Measurements from ENCODE around the gene SH2D7.

Gene SH2D7

DNA sequence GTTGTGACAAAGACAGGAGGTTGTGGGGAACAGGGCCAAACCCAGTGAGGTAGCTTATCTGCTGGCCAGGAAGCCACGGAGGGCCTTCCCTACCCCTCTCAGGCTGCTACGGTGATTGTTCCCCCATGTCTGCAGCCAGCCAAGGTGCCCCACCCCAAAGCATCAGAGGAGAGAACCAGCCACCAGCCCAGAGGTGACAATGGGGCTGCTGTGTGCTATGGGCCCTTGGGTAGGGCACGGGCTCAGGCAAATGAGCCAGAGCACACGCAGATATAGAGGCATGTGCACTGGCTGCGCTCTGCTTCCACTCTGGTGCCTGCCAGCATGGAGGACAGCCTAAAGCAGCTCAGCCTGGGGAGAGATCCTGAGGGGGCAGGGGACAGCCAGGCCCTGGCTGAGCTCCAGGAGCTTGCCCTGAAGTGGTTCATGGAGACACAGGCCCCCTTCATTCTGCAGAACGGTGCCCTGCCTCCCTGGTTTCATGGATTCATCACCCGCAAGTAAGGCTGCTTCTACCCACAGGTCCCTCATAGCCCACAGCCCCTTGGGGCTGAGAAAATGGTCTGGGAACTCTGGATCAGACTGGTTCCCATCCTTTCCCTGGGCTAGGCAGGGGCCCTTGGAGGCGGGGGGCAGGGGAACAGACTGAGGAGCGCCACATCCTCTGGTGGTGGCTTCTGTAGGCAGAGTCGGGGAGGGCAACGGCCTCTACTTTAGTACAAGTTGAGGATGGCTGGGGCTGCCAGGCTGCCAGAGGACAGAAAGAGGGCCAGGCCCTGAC lies at the start of gene SH2D7:
Gene SH2D7, plus strand, starts transcription at position 301 of the 781 bp plus-strand sequence. Its CDS starts 24 bp downstream, at position 325.
- in situ Hi-C loops (cut with MboI; ENCODE audit: low sequenced_read_pairs), result no loop called here

DNA sequence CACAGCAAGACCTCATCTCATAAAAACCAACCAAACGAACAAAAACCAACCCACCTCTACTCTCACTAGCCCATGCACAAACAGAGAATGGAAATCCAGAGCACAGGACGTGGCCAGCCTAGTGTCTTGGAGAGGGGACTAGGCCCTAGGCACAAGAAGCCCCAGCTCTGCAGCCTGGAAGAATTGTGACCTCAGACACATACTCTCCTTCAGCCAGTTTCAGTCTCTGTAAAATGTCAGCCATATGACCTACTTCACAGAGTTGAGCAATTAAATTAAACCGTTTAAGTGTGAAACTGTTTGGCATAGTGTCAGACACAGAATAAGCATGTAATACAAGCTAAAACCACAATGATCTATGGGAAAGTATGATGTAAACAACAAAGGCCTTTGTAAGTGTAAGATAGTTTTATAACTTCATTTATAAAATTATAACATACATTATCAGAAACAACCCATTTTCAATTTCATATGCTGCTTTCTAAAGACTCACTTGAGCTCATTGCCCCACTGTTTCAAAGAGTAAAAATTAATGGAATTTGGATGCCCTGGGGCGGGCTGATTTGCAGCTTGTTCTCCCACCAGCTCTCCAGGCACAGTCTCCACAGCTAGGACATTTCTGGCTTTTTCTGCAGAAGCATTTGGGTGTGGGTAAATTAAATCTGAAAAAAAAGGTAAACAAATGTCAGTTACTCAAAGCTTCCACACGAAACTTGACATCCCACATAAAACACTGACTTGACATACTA lies 47.8 kb upstream of the SH2D7 start:
- in situ Hi-C loops (cut with MboI; ENCODE audit: low sequenced_read_pairs), result no loop called here

- in situ Hi-C loops (cut with MboI; ENCODE audit: low sequenced_read_pairs), result no loop called here
These were observed 47.2 kb upstream of the SH2D7 start for GRCh38 chr15:78045189-78045588.

- in situ Hi-C loops (cut with MboI; ENCODE audit: low sequenced_read_pairs), result no loop called here
These were observed 45.5 kb upstream of the SH2D7 start for GRCh38 chr15:78046796-78047341.

GRCh38 chr15:78047761-78048627 lies 44.4 kb upstream of the SH2D7 start:
- in situ Hi-C loops (cut with MboI; ENCODE audit: low sequenced_read_pairs), result no loop called here

GRCh38 chr15:78048628-78048920 lies 43.8 kb upstream of the SH2D7 start:
- in situ Hi-C loops (cut with MboI; ENCODE audit: low sequenced_read_pairs), result no loop called here

- in situ Hi-C loops (cut with MboI; ENCODE audit: low sequenced_read_pairs), result no loop called here
These were observed 42.5 kb upstream of the SH2D7 start for GRCh38 chr15:78049691-78050440.

- in situ Hi-C loops (cut with MboI; ENCODE audit: low sequenced_read_pairs), result no loop called here
These were observed 41.9 kb upstream of the SH2D7 start for GRCh38 chr15:78050441-78050809.

- in situ Hi-C loops (cut with MboI; ENCODE audit: low sequenced_read_pairs), result no loop called here
These were observed 41.5 kb upstream of the SH2D7 start for GRCh38 chr15:78050826-78051225.

DNA sequence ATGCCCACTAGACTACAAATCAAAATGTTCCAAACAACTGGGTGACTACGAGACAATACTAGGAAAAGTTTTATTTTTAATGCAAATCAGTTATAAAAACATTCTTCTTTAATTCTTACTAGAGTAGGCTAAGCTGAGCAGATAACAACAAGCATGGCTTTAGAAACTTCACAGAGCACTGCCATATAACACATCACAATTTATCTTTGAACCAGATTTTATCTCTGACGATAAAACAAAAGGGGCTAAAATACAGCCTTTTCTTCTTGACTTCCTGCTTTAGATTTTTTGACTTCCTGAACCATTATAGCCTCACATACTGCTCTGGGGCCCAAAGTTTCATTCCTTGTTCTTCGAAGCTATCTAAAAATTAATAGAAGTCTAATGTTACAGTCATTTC lies 40.8 kb upstream of the SH2D7 start:
- in situ Hi-C loops (cut with MboI; ENCODE audit: low sequenced_read_pairs), result no loop called here

- in situ Hi-C loops (cut with MboI; ENCODE audit: low sequenced_read_pairs), result no loop called here
These were observed 40.4 kb upstream of the SH2D7 start for GRCh38 chr15:78052001-78052401.

DNA sequence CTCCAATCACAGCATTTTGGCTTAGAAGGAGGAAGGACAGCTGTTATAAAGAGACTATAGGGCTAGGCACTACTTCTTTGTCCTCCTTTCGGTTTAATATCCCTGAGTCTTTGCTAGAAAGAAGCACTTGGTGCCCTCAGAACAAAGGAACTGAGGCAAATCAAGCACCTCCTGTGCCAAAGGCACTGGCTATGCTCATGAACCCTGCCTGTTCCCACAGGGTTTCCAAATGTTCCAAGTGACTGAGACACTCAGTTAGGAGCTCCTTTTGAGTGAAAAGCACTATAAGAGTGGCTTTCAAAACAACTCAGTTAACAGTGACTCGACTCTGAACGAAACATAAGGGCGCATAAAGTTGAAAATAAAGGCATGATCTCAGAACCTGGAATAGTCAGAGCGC lies 39.8 kb upstream of the SH2D7 start:
- in situ Hi-C loops (cut with MboI; ENCODE audit: low sequenced_read_pairs), result no loop called here

GRCh38 chr15:78054518-78054917 lies 37.8 kb upstream of the SH2D7 start:
- in situ Hi-C loops (cut with MboI; ENCODE audit: low sequenced_read_pairs), result no loop called here

- in situ Hi-C loops (cut with MboI; ENCODE audit: low sequenced_read_pairs), result no loop called here
These were observed 37.4 kb upstream of the SH2D7 start for GRCh38 chr15:78054966-78055365.

DNA sequence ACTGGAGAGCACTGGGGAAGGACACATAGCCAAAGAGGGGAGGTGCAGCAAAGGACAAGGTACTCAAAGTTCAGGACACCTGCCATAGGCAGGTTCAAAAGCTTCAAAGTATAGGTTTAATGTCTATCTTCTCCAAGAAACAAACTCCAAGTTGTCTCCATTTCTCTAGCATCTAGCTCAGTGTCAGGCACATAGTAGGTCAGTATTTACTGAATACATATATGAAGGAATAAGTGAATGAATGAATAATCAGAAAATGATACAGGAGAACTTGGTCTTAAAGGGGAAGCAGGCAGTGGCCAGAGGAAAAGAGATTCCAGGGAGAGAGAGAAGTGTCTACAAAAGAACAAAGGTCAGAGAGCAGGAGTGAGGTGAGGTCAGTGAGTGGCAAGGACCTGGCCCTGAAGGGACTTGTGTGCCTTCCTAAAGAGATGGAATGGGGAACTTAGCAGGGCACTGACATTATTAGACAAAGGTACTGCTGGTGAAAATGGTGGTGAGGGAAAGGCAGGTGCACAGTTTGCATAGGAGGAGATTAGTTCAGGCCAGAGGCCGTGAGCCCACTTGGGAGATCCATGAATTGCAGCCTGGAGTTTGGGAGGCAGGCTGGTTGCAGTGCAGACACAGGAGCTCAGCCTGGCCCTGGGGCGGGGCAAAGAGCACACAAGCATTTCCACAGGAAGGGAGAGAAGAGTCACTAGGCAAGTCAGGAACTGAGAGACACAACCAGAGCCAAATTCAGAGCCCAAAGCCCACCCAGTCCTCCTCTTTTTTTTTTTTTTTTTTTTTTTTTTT lies 36.2 kb upstream of the SH2D7 start:
- in situ Hi-C loops (cut with MboI; ENCODE audit: low sequenced_read_pairs), result no loop called here

- in situ Hi-C loops (cut with MboI; ENCODE audit: low sequenced_read_pairs), result no loop called here
These were observed 35.6 kb upstream of the SH2D7 start for GRCh38 chr15:78056714-78057269.

- in situ Hi-C loops (cut with MboI; ENCODE audit: low sequenced_read_pairs), result no loop called here
These were observed 34.6 kb upstream of the SH2D7 start for GRCh38 chr15:78057803-78058202.

- in situ Hi-C loops (cut with MboI; ENCODE audit: low sequenced_read_pairs), result no loop called here
These were observed 33.9 kb upstream of the SH2D7 start for GRCh38 chr15:78058401-78058935.

- in situ Hi-C loops (cut with MboI; ENCODE audit: low sequenced_read_pairs), result no loop called here
These were observed 33.1 kb upstream of the SH2D7 start for GRCh38 chr15:78059110-78059839.
